Measurements from ENCODE around the gene TTC21A. TPM values are rescaled to one million over a fixed set of nuclear protein-coding genes. Genes with fewer than 3 reads are reported as not detected.

The TTC21A gene
- total RNA-seq, 3 donors from 2014 or later: 6.2 to 11.1 (median 7.2) TPM

GRCh38 chr3:39106851-39107387 is 561 bp upstream of the TTC21A start:
- peak; percentile 65 to 78 (median 76) for DNase-seq
- peak; percentile 76 for ATAC-seq
- TF ChIP-seq CTCF (IDR thresholded peaks at IDR 0.05): no peak
- H3K4me3 ChIP-seq: peak overlapping the region; percentile 100
- H3K9me3 ChIP-seq: no peaks in the 10 kb centered on the region
- H3K4me1 ChIP-seq (ENCODE audit: low read depth): peaks cover 37% of the 10 kb centered on the region
- H3K36me3 ChIP-seq (ENCODE audit: low read depth): no peaks in the 10 kb centered on the region
- intact Hi-C loops (cut with DNase I, micrococcal nuclease): no loop called here

- ATAC-seq (peak; percentile 8), DNase-seq (no peak)
- Histone ChIP-seq H3K4me3 (no peak overlapping the region), H3K36me3 (ENCODE audit: low read depth) (no peaks in the 10 kb centered on the region), H3K9me3 (no peaks in the 10 kb centered on the region), H3K4me1 (ENCODE audit: low read depth) (peaks cover 36% of the 10 kb centered on the region)
- TF ChIP-seq CTCF (IDR thresholded peaks at IDR 0.05): no peak
- intact Hi-C loops (cut with DNase I, micrococcal nuclease): no loop called here
Measured at GRCh38 chr3:39108200-39108710, 775 bp downstream of the TTC21A start.

GRCh38 chr3:39109086-39109485 is 1.6 kb downstream of the TTC21A start:
- H3K9me3 ChIP-seq: no peaks in the 10 kb centered on the region
- ATAC-seq (no peak), DNase-seq (no peak)
- intact Hi-C loops (cut with DNase I, micrococcal nuclease): no loop called here
- no peak for TF ChIP-seq CTCF (IDR thresholded peaks at IDR 0.05)
- H3K4me1 ChIP-seq (ENCODE audit: low read depth): peaks cover 28% of the 10 kb centered on the region
- no peaks in the 10 kb centered on the region for H3K36me3 ChIP-seq (ENCODE audit: low read depth)
- no peak overlapping the region for H3K4me3 ChIP-seq

- Histone ChIP-seq H3K4me1 (ENCODE audit: low read depth) (peaks cover 22% of the 10 kb centered on the region), H3K9me3 (no peaks in the 10 kb centered on the region), H3K36me3 (ENCODE audit: low read depth) (no peaks in the 10 kb centered on the region), H3K4me3 (no peak overlapping the region)
- intact Hi-C loops (cut with DNase I, micrococcal nuclease): no loop called here
- DNase-seq: no peak
- no peak for TF ChIP-seq CTCF (IDR thresholded peaks at IDR 0.05)
- ATAC-seq: no peak
Measured at GRCh38 chr3:39110041-39110639, 2.7 kb downstream of the TTC21A start.

- ATAC-seq (no peak), DNase-seq (no peak)
- TF ChIP-seq CTCF (IDR thresholded peaks at IDR 0.05): no peak
- Histone ChIP-seq H3K4me3 (no peak overlapping the region), H3K9me3 (no peaks in the 10 kb centered on the region), H3K4me1 (ENCODE audit: low read depth) (peaks cover 7% of the 10 kb centered on the region), H3K36me3 (ENCODE audit: low read depth) (no peaks in the 10 kb centered on the region)
- intact Hi-C loops (cut with DNase I, micrococcal nuclease): no loop called here
Measured at GRCh38 chr3:39112113-39112512, 4.6 kb downstream of the TTC21A start.

Measured in mucosa of descending colon (tissue), 3 donors.